Measurements from ENCODE around the gene EFCAB6.

The EFCAB6 gene

GRCh38 chr22:43848366-43849171 lies 36.5 kb upstream of the EFCAB6 start:
- no peak for DNase-seq (ENCODE audit: low read depth in 2 of 3, low spot score in 1 of 3)

GRCh38 chr22:43847376-43848289 lies 35.5 kb upstream of the EFCAB6 start:
- DNase-seq (ENCODE audit: low read depth in 2 of 3, low spot score in 1 of 3) = no peak

- no peak for DNase-seq (ENCODE audit: low read depth in 2 of 3, low spot score in 1 of 3)
These were observed 34.9 kb upstream of the EFCAB6 start for GRCh38 chr22:43846966-43847365.

- no peak for DNase-seq (ENCODE audit: low read depth in 2 of 3, low spot score in 1 of 3)
These were observed 33.9 kb upstream of the EFCAB6 start for GRCh38 chr22:43845981-43846380.

GRCh38 chr22:43844560-43845545 lies 32.7 kb upstream of the EFCAB6 start:
- DNase-seq (ENCODE audit: low read depth in 2 of 3, low spot score in 1 of 3) = no peak

GRCh38 chr22:43843783-43844530 lies 31.9 kb upstream of the EFCAB6 start:
- no peak for DNase-seq (ENCODE audit: low read depth in 2 of 3, low spot score in 1 of 3)

- DNase-seq (ENCODE audit: low read depth in 2 of 3, low spot score in 1 of 3) = no peak
These were observed 29.6 kb upstream of the EFCAB6 start for GRCh38 chr22:43841742-43842141.

GRCh38 chr22:43840851-43841250 lies 28.7 kb upstream of the EFCAB6 start:
- no peak for DNase-seq (ENCODE audit: low read depth in 2 of 3, low spot score in 1 of 3)

GRCh38 chr22:43840431-43840830 lies 28.3 kb upstream of the EFCAB6 start:
- DNase-seq (ENCODE audit: low read depth in 2 of 3, low spot score in 1 of 3) = no peak

GRCh38 chr22:43839781-43840180 lies 27.7 kb upstream of the EFCAB6 start:
- no peak for DNase-seq (ENCODE audit: low read depth in 2 of 3, low spot score in 1 of 3)

- DNase-seq (ENCODE audit: low read depth in 2 of 3, low spot score in 1 of 3) = no peak
These were observed 26.6 kb upstream of the EFCAB6 start for GRCh38 chr22:43838571-43839307.

- no peak for DNase-seq (ENCODE audit: low read depth in 2 of 3, low spot score in 1 of 3)
These were observed 26.1 kb upstream of the EFCAB6 start for GRCh38 chr22:43838161-43838560.

- no peak for DNase-seq (ENCODE audit: low read depth in 2 of 3, low spot score in 1 of 3)
These were observed 25.6 kb upstream of the EFCAB6 start for GRCh38 chr22:43837666-43838065.

GRCh38 chr22:43835736-43836135 lies 23.6 kb upstream of the EFCAB6 start:
- DNase-seq (ENCODE audit: low read depth in 2 of 3, low spot score in 1 of 3) = no peak

- DNase-seq (ENCODE audit: low read depth in 2 of 3, low spot score in 1 of 3) = no peak
These were observed 23.1 kb upstream of the EFCAB6 start for GRCh38 chr22:43835166-43835565.

GRCh38 chr22:43833286-43834240 lies 21.5 kb upstream of the EFCAB6 start:
- DNase-seq (ENCODE audit: low read depth in 2 of 3, low spot score in 1 of 3) = no peak

- no peak for DNase-seq (ENCODE audit: low read depth in 2 of 3, low spot score in 1 of 3)
These were observed 20.5 kb upstream of the EFCAB6 start for GRCh38 chr22:43832393-43833265.
